ENCODE measurements around the gene MAP3K5.

GRCh38 chr6:136676075-136676474 is 116.2 kb downstream of the MAP3K5 start:
- TF ChIP-seq, protein P1, sequence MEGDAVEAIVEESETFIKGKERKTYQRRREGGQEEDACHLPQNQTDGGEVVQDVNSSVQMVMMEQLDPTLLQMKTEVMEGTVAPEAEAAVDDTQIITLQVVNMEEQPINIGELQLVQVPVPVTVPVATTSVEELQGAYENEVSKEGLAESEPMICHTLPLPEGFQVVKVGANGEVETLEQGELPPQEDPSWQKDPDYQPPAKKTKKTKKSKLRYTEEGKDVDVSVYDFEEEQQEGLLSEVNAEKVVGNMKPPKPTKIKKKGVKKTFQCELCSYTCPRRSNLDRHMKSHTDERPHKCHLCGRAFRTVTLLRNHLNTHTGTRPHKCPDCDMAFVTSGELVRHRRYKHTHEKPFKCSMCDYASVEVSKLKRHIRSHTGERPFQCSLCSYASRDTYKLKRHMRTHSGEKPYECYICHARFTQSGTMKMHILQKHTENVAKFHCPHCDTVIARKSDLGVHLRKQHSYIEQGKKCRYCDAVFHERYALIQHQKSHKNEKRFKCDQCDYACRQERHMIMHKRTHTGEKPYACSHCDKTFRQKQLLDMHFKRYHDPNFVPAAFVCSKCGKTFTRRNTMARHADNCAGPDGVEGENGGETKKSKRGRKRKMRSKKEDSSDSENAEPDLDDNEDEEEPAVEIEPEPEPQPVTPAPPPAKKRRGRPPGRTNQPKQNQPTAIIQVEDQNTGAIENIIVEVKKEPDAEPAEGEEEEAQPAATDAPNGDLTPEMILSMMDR (IDR thresholded peaks at IDR 0.05), result no peak
- TF ChIP-seq EP300 (IDR thresholded peaks at IDR 0.05), result no peak
